ENCODE measurements around the gene GRIA4. TPM values are rescaled to one million over a fixed set of nuclear protein-coding genes. Genes with fewer than 3 reads are reported as not detected.

GRIA4 gene
- total RNA-seq, 2 experiments from 2014 or later = not detected

- Mint-ChIP-seq H3K27me3 (no peaks in the 10 kb centered on the region), H3K36me3 (no peaks in the 10 kb centered on the region), H3K4me3 (no peak overlapping the region), H3K27ac (no peak overlapping the region), H3K4me1 (no peaks in the 10 kb centered on the region), H3K9me3 (peaks cover 5% of the 10 kb centered on the region)
- no peak for ATAC-seq (ENCODE audit: low read depth)
- POLR2A ChIA-PET = no interaction called here
- no peak for DNase-seq
Measured at GRCh38 chr11:105648762-105649161, 38.9 kb downstream of the GRIA4 start.

DNA sequence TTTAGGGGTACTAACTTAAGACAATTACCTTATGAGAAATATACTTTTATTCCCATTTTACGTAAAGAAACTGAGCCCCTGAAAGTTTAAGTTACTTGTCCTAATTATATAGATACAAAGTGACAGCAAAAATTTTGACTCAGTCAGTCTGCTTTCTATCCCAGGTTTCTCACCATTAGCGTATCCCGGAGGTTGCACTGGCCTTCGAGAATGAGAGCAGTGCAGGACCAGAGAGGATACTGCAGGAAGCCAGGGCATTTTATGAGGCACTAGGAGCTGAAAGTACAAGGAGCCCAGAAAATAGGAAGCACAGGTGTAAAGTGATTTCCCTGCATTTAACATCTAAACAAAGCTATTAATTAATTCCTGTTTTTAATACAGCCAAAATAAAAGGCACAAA is 55.4 kb downstream of the GRIA4 start:
- ATAC-seq (ENCODE audit: low read depth) = no peak
- Mint-ChIP-seq H3K4me3 (no peak overlapping the region), H3K27me3 (no peaks in the 10 kb centered on the region), H3K36me3 (no peaks in the 10 kb centered on the region), H3K9me3 (no peaks in the 10 kb centered on the region), H3K27ac (no peak overlapping the region), H3K4me1 (no peaks in the 10 kb centered on the region)
- no peak for DNase-seq
- POLR2A ChIA-PET = no interaction called here

DNA sequence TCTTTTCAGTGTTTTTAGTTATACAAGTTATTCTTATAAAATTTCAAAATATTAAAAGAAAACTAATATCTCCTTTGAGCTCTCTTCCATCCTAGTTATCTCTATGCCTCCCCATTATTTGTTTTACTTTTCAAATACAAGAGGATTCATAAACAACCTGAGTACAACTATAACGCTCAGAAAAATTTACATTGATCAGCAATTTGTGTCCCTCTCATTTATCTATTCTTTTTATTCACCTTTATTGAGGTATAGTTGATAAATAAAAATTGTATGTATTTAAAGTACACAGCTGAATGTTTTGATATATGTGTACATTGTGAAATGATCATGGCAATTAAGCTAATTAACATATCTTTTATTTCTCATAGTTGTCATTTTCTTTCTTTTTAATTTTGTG is 57.6 kb downstream of the GRIA4 start:
- ATAC-seq (ENCODE audit: low read depth) (no peak), DNase-seq (no peak)
- POLR2A ChIA-PET = no interaction called here
- Mint-ChIP-seq H3K4me1 (no peaks in the 10 kb centered on the region), H3K27ac (no peak overlapping the region), H3K36me3 (no peaks in the 10 kb centered on the region), H3K27me3 (no peaks in the 10 kb centered on the region), H3K9me3 (no peaks in the 10 kb centered on the region), H3K4me3 (no peak overlapping the region)

DNA sequence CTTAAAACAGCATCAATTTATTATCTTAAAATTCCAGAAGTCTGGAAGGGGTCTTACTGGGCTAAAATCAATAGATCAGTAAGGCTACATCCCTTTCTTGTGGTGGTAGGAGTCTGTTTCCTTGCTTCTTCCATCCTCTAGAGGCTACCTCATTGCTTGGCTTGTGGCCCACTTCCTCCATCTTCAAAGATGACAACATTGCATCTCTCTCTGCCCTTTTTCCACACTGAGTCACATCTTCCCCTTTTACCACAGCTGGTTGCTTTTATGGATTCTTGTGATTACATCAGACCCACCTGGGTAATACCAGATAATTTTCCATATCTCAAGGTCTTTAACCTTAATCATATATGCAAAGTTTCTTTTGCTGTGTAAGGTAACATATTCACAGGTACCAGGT is 60.9 kb downstream of the GRIA4 start:
- Mint-ChIP-seq H3K27me3 (no peaks in the 10 kb centered on the region), H3K27ac (no peak overlapping the region), H3K36me3 (no peaks in the 10 kb centered on the region), H3K4me3 (no peak overlapping the region), H3K9me3 (peaks cover 2% of the 10 kb centered on the region), H3K4me1 (no peaks in the 10 kb centered on the region)
- DNase-seq = no peak
- POLR2A ChIA-PET = no interaction called here
- no peak for ATAC-seq (ENCODE audit: low read depth)

DNA sequence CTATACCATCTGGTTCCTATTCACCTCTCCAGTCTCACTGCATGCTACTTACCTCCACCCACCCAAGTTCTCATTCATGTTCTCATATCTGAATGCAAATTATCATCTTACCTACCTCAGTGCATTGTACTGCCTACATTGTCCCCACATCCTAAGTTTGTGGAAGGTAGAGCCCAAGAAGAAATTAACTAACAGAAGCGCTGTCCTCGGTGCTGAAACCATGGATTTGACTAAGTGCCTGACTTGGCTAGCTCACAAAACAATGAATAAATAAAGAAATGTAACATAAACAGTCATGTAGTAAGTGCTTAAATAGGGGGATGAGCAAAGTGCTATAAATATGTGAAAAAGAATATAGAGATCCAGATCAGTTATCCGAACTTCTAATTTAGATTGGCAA is 63.2 kb downstream of the GRIA4 start:
- no peaks in the 10 kb centered on the region for H3K4me1 Mint-ChIP-seq
- ATAC-seq (ENCODE audit: low read depth) (no peak), DNase-seq (no peak)
- POLR2A ChIA-PET = no interaction called here
- H3K9me3 Mint-ChIP-seq = peaks cover 2% of the 10 kb centered on the region
- no peaks in the 10 kb centered on the region for H3K36me3 Mint-ChIP-seq
- H3K27ac Mint-ChIP-seq = no peak overlapping the region
- no peak overlapping the region for H3K4me3 Mint-ChIP-seq
- no peaks in the 10 kb centered on the region for H3K27me3 Mint-ChIP-seq

GRCh38 chr11:105689631-105690030 is 79.8 kb downstream of the GRIA4 start:
- Mint-ChIP-seq H3K4me3 (no peak overlapping the region), H3K9me3 (no peaks in the 10 kb centered on the region), H3K27me3 (no peaks in the 10 kb centered on the region), H3K27ac (no peak overlapping the region), H3K36me3 (no peaks in the 10 kb centered on the region), H3K4me1 (no peaks in the 10 kb centered on the region)
- POLR2A ChIA-PET = no interaction called here
- ATAC-seq (ENCODE audit: low read depth) = no peak
- DNase-seq = no peak

DNA sequence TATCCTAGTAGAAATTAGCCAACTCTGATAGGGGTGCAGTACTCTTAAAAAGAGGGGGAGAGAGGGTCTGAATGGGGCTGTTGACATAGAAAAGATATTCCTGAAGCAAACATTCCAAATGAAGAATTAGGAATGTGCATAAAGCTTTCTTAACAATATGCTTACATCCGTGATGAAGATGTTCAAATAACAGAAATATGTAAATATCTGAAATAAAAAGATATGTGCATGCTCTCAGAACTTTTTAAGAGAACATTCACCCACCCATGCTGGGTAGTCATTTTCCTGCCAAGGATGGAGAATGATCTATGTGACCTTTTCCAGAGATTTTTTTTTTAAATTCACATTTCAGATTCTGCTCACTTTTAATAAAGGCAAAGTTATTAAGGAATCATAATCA is 80.6 kb downstream of the GRIA4 start:
- Mint-ChIP-seq H3K27me3 (no peaks in the 10 kb centered on the region), H3K4me3 (no peak overlapping the region), H3K4me1 (no peaks in the 10 kb centered on the region), H3K27ac (no peak overlapping the region), H3K9me3 (no peaks in the 10 kb centered on the region), H3K36me3 (no peaks in the 10 kb centered on the region)
- DNase-seq (no peak), ATAC-seq (ENCODE audit: low read depth) (no peak)
- POLR2A ChIA-PET = no interaction called here

DNA sequence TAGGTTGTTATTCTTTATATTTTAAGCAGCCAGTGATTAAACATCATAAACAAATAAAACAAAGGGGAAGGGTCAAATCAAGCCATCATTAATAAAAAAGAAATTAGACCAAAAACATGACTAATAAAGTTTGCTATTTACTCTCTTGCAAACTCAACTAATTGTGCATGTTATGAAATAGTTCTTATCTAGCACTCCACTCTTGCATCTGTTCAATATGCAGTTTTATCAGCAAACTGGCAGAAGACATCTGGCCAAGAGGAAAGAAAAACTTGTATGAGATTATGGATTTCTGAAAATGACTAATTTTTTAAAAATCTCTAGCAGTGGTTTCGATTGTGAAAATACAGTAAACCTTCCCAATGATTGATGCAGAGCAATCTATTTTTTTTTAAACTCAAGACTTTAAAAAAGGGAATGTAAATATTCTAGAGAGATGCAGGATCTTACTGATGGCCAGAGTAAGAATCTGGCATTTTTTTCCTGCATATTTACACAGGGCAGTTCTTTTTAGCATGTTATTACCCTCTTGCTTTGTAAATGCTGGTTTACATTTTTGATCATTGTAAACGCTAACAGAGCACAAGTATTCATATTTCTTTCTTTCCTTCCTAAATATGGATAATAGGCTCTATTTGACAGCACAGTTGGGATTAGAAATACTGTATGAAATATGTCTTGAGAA is 83.3 kb downstream of the GRIA4 start:
- no peaks in the 10 kb centered on the region for H3K27me3 Mint-ChIP-seq
- no peak overlapping the region for H3K27ac Mint-ChIP-seq
- H3K36me3 Mint-ChIP-seq = no peaks in the 10 kb centered on the region

GRCh38 chr11:105696000-105696399 is 86.1 kb downstream of the GRIA4 start:
- Mint-ChIP-seq H3K36me3 (no peaks in the 10 kb centered on the region), H3K27ac (no peak overlapping the region), H3K9me3 (no peaks in the 10 kb centered on the region), H3K27me3 (no peaks in the 10 kb centered on the region), H3K4me3 (no peak overlapping the region), H3K4me1 (no peaks in the 10 kb centered on the region)
- POLR2A ChIA-PET = no interaction called here
- ATAC-seq (ENCODE audit: low read depth) = no peak
- DNase-seq = no peak

More for the DNA sequence above, 83.3 kb downstream of the GRIA4 start:
- H3K4me3 Mint-ChIP-seq = no peak overlapping the region
- ATAC-seq (ENCODE audit: low read depth) = no peak
- no peaks in the 10 kb centered on the region for H3K9me3 Mint-ChIP-seq
- POLR2A ChIA-PET = no interaction called here
- H3K4me1 Mint-ChIP-seq = no peaks in the 10 kb centered on the region
- no peak for DNase-seq

DNA sequence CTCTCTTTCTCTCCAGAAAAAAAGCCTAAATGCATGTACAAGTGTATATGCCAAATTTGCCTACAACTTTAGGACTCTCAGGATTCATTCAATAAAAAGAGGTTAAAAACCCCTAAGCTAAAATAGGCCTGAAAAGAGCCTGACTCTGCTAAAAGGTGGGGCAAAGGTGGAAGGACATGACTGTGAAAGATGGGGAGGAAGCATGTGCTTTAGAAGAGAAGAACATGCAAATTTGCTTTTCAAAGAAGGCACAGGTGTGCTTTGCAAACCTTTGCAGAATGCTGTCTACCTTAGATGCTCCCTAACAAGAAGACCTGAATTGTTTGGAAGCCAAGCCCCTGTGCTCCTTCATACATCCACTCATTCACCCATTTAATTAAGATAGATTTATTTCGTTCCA is 87.4 kb downstream of the GRIA4 start:
- Mint-ChIP-seq H3K36me3 (no peaks in the 10 kb centered on the region), H3K9me3 (no peaks in the 10 kb centered on the region), H3K4me1 (no peaks in the 10 kb centered on the region), H3K27ac (no peak overlapping the region), H3K4me3 (no peak overlapping the region), H3K27me3 (no peaks in the 10 kb centered on the region)
- DNase-seq (no peak), ATAC-seq (ENCODE audit: low read depth) (no peak)
- POLR2A ChIA-PET = no interaction called here

GRCh38 chr11:105699203-105699602 is 89.3 kb downstream of the GRIA4 start:
- no peak for ATAC-seq (ENCODE audit: low read depth)
- no peak for DNase-seq
- no peak overlapping the region for H3K4me3 Mint-ChIP-seq
- H3K4me1 Mint-ChIP-seq = no peaks in the 10 kb centered on the region
- no peaks in the 10 kb centered on the region for H3K9me3 Mint-ChIP-seq
- H3K36me3 Mint-ChIP-seq = no peaks in the 10 kb centered on the region
- POLR2A ChIA-PET = no interaction called here
- no peak overlapping the region for H3K27ac Mint-ChIP-seq
- H3K27me3 Mint-ChIP-seq = no peaks in the 10 kb centered on the region

DNA sequence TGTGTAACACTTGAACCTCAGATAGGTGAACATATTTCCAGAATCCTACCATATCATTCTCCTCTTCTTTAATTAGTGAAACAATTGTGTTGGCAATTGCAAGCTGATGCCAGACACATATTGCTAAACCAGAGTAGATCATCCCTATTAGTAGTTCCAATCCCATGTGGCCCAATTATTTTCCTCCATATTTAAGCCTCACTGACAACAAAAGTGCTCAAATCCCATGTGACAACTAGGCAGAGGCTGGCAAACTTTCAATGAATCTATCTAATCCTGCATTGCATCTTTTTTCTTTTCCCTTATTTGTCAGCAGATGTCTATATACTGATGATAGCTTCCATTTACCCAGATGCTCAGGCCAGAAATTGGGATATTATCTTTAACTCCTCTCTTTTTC is 90.4 kb downstream of the GRIA4 start:
- no peak for DNase-seq
- no peaks in the 10 kb centered on the region for H3K36me3 Mint-ChIP-seq
- no peak overlapping the region for H3K27ac Mint-ChIP-seq
- POLR2A ChIA-PET = no interaction called here
- no peak overlapping the region for H3K4me3 Mint-ChIP-seq
- no peak for ATAC-seq (ENCODE audit: low read depth)
- no peaks in the 10 kb centered on the region for H3K9me3 Mint-ChIP-seq
- H3K27me3 Mint-ChIP-seq = no peaks in the 10 kb centered on the region
- H3K4me1 Mint-ChIP-seq = no peaks in the 10 kb centered on the region

DNA sequence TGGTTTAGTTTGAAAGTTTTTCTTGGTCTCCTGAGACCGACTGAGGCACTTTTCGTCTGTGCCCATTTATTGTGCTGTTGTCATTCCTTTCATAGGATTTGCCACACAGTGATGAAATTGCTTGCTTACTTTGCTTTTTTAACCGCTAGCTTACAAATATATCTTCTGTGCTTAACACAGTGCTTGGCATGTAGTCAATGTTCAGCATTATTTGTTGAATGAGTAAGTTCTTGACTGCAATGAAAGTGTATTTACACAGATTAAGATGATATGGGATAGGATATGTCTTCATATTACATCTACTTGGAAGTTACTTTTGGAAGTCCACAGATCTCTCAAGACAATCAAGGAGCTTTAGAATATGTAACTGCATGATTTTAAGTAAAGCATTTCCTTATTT is 91.2 kb downstream of the GRIA4 start:
- no peak overlapping the region for H3K27ac Mint-ChIP-seq
- ATAC-seq (ENCODE audit: low read depth) (no peak), DNase-seq (no peak)
- no peak overlapping the region for H3K4me3 Mint-ChIP-seq
- no peaks in the 10 kb centered on the region for H3K9me3 Mint-ChIP-seq
- no peaks in the 10 kb centered on the region for H3K4me1 Mint-ChIP-seq
- H3K36me3 Mint-ChIP-seq = no peaks in the 10 kb centered on the region
- POLR2A ChIA-PET = no interaction called here
- no peaks in the 10 kb centered on the region for H3K27me3 Mint-ChIP-seq

DNA sequence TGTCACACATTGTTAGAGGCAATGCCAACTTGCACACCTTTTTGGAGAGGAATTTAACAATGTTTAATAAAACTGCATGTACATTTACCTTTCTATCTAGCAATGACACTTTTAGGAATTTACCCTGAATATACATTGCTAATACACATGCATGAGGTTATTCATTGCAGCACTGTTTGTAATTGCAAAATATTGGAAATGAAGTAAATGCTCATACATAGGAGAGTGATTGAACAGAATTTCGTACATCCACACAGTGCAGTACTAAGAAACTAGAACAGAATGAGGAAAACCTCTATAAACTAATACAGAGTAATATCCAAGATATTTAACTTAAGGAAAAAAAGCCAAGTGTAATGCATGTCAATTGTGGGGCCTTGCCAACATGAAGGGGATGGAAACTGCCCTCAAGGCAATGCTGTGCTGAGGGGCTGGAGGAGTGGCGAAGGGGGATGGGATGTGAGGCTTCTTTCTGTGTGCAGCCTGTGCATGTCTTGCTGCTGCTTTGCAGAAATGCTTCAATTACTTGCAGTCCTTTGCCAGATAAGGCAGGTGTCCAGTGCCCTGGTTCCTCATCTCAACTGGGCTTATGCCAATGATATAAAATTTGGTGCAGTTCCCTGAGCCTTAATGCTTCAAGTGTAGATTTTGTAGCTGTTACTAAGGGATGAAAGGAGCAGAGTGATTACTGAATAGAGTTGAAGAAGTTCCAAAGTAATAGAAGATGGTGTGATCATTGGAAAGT is 96.1 kb downstream of the GRIA4 start:
- no peaks in the 10 kb centered on the region for H3K9me3 Mint-ChIP-seq
- H3K27me3 Mint-ChIP-seq = no peaks in the 10 kb centered on the region
- POLR2A ChIA-PET = no interaction called here
- no peaks in the 10 kb centered on the region for H3K36me3 Mint-ChIP-seq
- no peak overlapping the region for H3K4me3 Mint-ChIP-seq
- DNase-seq (no peak), ATAC-seq (ENCODE audit: low read depth) (no peak)
- no peak overlapping the region for H3K27ac Mint-ChIP-seq
- H3K4me1 Mint-ChIP-seq = no peaks in the 10 kb centered on the region
